Measurements from ENCODE around the gene OR10H2.
"Not testable (repeated sequence)": the region's sequence is repeated elsewhere in the genome, so short reads cannot be mapped to it uniquely, and the experiment has no call there.

DNA sequence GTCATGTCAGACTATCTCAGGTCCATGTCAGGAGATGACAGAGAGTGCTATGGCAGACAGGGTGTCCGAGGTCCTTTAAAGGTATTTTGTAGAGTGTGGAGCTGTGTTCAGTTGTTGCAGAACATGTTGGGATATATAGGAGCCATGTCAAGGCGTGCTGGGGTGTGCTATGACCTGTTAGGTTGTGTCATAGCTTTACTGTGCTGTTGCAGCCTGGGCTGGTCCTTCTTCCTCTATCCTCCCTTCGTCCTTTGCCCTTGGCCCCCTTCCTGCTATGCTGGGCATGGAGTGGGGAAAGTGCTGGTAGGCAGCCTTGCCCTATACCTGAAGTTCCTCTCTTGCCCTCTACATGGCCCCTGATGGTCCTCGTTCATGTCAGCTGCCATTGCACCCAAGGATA is 48.0 kb upstream of the OR10H2 start:
- TF ChIP-seq, protein P1, sequence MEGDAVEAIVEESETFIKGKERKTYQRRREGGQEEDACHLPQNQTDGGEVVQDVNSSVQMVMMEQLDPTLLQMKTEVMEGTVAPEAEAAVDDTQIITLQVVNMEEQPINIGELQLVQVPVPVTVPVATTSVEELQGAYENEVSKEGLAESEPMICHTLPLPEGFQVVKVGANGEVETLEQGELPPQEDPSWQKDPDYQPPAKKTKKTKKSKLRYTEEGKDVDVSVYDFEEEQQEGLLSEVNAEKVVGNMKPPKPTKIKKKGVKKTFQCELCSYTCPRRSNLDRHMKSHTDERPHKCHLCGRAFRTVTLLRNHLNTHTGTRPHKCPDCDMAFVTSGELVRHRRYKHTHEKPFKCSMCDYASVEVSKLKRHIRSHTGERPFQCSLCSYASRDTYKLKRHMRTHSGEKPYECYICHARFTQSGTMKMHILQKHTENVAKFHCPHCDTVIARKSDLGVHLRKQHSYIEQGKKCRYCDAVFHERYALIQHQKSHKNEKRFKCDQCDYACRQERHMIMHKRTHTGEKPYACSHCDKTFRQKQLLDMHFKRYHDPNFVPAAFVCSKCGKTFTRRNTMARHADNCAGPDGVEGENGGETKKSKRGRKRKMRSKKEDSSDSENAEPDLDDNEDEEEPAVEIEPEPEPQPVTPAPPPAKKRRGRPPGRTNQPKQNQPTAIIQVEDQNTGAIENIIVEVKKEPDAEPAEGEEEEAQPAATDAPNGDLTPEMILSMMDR (IDR thresholded peaks at IDR 0.05) = not testable (repeated sequence)
- TF ChIP-seq POLR2AphosphoS5 (IDR thresholded peaks at IDR 0.05) = not testable (repeated sequence)

Data from esophagus muscularis mucosa (tissue), 3 donors.